ENCODE data around the gene EIF3D.

EIF3D gene

DNA sequence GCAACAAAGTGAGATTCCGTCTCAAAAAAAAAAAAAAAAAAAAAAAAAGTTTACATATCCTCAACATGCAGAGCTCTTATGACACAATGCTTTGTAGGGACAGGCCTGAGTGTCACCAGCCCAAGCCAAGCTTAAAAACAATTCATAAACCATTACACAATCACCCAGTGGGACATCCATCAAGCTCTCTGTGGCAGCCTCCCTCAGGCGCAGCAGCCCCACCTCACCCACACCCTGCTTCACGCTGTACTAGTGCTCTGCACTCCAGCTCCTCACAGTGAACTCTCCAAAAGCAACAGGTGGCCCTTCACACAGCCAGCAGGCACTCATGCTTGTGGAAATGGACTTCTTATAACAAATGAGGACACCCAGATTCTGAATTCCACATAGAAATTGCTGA lies 18.6 kb downstream of the EIF3D start:
- Histone ChIP-seq H2AFZ (ENCODE audit: low read depth, low read length) (no peak overlapping the region), H3K9ac (ENCODE audit: low read length) (no peak overlapping the region), H3K36me3 (replicated peaks; ENCODE audit: low read depth, low read length) (peaks cover 45% of the 10 kb centered on the region), H4K20me1 (ENCODE audit: insufficient read depth, low read length) (0 out of 2 replicates have a peak, but pooled peaks cover 4% of the 10 kb centered on the region), H3K4me2 (ENCODE audit: low read length) (no peak overlapping the region), H3K27me3 (ENCODE audit: low read depth, low read length) (no peaks in the 10 kb centered on the region), H3K4me3 (ENCODE audit: low read length) (no peak overlapping the region), H3K9me3 (ENCODE audit: insufficient read depth, low read length) (no peaks in the 10 kb centered on the region), H3K4me1 (ENCODE audit: low read length) (peaks cover 10% of the 10 kb centered on the region; the same call in 1 of the 2 replicates), H3K79me2 (ENCODE audit: low read length) (peaks cover 8% of the 10 kb centered on the region), H3K27ac (ENCODE audit: low read length) (no peak overlapping the region)
- TF ChIP-seq, protein P1, sequence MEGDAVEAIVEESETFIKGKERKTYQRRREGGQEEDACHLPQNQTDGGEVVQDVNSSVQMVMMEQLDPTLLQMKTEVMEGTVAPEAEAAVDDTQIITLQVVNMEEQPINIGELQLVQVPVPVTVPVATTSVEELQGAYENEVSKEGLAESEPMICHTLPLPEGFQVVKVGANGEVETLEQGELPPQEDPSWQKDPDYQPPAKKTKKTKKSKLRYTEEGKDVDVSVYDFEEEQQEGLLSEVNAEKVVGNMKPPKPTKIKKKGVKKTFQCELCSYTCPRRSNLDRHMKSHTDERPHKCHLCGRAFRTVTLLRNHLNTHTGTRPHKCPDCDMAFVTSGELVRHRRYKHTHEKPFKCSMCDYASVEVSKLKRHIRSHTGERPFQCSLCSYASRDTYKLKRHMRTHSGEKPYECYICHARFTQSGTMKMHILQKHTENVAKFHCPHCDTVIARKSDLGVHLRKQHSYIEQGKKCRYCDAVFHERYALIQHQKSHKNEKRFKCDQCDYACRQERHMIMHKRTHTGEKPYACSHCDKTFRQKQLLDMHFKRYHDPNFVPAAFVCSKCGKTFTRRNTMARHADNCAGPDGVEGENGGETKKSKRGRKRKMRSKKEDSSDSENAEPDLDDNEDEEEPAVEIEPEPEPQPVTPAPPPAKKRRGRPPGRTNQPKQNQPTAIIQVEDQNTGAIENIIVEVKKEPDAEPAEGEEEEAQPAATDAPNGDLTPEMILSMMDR (IDR thresholded peaks at IDR 0.05; ENCODE audit: low read depth, low read length) = no peak
- TF ChIP-seq EZH2phosphoT487 (IDR thresholded peaks at IDR 0.05; ENCODE audit: low read depth) = no peak

DNA sequence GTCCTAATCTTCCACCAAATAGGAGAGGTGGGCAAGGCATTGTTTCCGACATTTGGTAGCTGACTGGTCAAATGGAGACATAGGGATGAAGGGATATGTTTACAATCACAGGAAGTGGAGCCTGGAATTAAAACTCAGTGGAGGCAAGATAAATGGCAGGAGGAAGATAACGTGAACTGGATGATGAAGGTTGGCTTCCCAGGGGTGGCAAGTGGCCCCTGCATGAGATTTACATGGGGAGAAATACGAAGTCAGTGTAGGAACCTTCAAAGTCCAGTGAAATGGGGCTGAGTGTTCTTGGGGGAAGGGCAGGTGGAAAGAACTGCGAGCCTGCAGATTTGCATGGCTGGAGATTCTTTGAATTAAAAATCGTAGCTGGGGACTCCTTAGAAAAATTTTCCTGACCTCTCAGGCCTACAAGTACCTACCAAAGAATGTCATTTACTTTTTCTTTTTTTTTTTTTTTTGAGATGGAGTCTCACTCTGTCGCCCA lies 21.4 kb downstream of the EIF3D start:
- H3K27ac ChIP-seq (ENCODE audit: low read length) = peak overlapping the region; percentile 6; the same call in 1 of the 2 replicates
- 0 out of 2 replicates have a peak, but pooled peaks cover 4% of the 10 kb centered on the region for H4K20me1 ChIP-seq (ENCODE audit: insufficient read depth, low read length)
- TF ChIP-seq EZH2phosphoT487 (IDR thresholded peaks at IDR 0.05; ENCODE audit: low read depth) = no peak
- TF ChIP-seq, protein P1 (IDR thresholded peaks at IDR 0.05; ENCODE audit: low read depth, low read length) = no peak
- H3K9ac ChIP-seq (ENCODE audit: low read length) = peak overlapping the region; percentile 55; the same call in 1 of the 2 replicates
- 0 out of 2 replicates have a peak overlapping the region, but pooled peaks have one; percentile 24 for H2AFZ ChIP-seq (ENCODE audit: low read depth, low read length)
- H3K79me2 ChIP-seq (ENCODE audit: low read length) = peaks cover 14% of the 10 kb centered on the region
- H3K36me3 ChIP-seq (replicated peaks; ENCODE audit: low read depth, low read length) = peaks cover 24% of the 10 kb centered on the region
- peak overlapping the region; percentile 81 for H3K4me3 ChIP-seq (ENCODE audit: low read length)
- H3K9me3 ChIP-seq (ENCODE audit: insufficient read depth, low read length) = no peaks in the 10 kb centered on the region
- peaks cover 10% of the 10 kb centered on the region; the same call in 1 of the 2 replicates for H3K4me1 ChIP-seq (ENCODE audit: low read length)
- no peaks in the 10 kb centered on the region for H3K27me3 ChIP-seq (ENCODE audit: low read depth, low read length)
- peak overlapping the region; percentile 69 for H3K4me2 ChIP-seq (ENCODE audit: low read length)

DNA sequence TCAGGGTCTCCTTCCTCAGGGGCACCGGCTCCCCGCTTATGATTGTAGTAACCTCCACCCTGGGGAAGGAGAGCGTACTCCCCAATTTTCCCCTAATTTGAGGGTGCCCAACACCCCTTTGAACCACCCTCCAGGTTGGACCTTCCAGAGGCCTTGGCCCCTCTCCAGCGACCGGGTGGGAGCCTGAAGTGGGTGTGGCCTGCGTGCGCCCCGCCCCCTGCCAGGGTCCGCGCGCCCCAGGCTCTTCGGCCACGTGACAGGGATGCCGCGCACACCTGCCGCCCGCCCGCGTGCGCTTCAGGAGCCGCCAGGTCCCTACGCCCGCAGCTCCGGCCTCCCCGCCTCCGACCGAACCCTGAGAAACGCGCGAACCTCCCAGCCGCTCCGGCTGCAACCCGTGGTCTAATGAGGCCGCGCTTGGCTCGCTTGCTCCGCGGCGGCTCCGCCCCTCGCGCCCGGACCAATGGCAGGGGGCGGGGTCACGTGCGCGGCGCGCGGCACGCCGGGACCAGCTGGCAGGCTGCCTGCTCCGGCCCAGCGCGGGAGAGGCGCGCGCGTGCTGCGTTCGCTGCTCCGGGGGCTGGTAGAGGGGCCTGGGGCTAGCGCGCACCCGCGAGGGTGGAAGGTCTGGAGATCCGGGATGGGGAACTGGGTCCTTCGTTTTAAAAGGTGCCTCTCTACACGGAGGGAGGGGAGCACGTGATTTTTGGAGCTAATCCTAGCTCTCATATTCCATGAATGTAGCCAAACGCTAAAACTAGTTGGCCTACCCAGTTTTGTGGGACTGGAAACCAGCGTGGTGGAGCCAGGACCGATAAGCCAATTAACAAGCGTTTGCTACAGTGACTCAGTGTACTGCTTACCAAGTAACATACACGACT lies 22.1 kb downstream of the EIF3D start, which contains the start of gene FOXRED2:
Gene FOXRED2, minus strand, starts transcription at position 404 of the 881 bp plus-strand sequence. CDS start 618 bp downstream, outside the sequence.
- Histone ChIP-seq H3K4me2 (ENCODE audit: low read length) (peak within 1 kb of the TSS; percentile 69), H3K27ac (ENCODE audit: low read length) (peak within 1 kb of the TSS; percentile 48), H4K20me1 (ENCODE audit: insufficient read depth, low read length) (0 out of 2 replicates have a peak, but pooled peaks cover 4% of the 10 kb centered on the region), H2AFZ (ENCODE audit: low read depth, low read length) (0 out of 2 replicates have a peak within 1 kb of the TSS, but pooled peaks have one; percentile 53), H3K4me3 (ENCODE audit: low read length) (peak within 1 kb of the TSS; percentile 81), H3K27me3 (ENCODE audit: low read depth, low read length) (no peaks in the 10 kb centered on the region), H3K9me3 (ENCODE audit: insufficient read depth, low read length) (no peaks in the 10 kb centered on the region), H3K4me1 (ENCODE audit: low read length) (peaks cover 10% of the 10 kb centered on the region; the same call in 1 of the 2 replicates), H3K9ac (ENCODE audit: low read length) (peak within 1 kb of the TSS; percentile 55), H3K79me2 (ENCODE audit: low read length) (peaks cover 14% of the 10 kb centered on the region), H3K36me3 (replicated peaks; ENCODE audit: low read depth, low read length) (peaks cover 19% of the 10 kb centered on the region)
- TF ChIP-seq, protein P1 (IDR thresholded peaks at IDR 0.05; ENCODE audit: low read depth, low read length) = no peak
- no peak for TF ChIP-seq EZH2phosphoT487 (IDR thresholded peaks at IDR 0.05; ENCODE audit: low read depth)

Measured in OCI-LY3 (cell line).